Activated CD4-positive, alpha-beta T cell treated with anti-CD3 and anti-CD28 coated beads, Interleukin-2, amount 50 U/mL, for 16 hours (primary cell): ENCODE measurements around the gene ATAD2B.
"Not testable (repeated sequence)": the region's sequence is repeated elsewhere in the genome, so short reads cannot be mapped to it uniquely, and the experiment has no call there.

Experiments used
- DNase-seq: peaks from one replicate; pipeline ENCODE4 v3.0.0-alpha.2; 2020

The ATAD2B gene

GRCh38 chr2:23782646-23783045 lies 144.3 kb downstream of the ATAD2B start:
- DNase-seq, result no peak

DNA sequence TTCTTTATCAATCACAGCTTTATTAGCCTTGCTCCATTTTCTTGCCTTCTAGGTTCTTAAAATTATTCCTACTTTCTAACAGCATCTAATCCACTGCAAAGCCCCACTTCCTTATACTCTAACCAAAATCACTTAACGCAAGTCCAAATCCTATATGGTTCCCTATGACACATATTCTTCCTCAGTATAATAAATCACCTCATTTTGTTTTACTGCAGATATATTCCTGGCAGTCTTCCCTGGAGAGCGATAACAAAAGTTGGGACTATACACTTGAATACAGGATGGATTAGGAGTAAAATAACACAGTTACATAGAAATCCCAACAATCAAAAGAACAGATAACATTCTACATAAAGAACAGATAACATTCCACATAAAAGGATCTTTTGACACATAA lies 144.8 kb downstream of the ATAD2B start:
- DNase-seq, result no peak

GRCh38 chr2:23780465-23780864 lies 146.5 kb downstream of the ATAD2B start:
- not testable (repeated sequence) for DNase-seq

DNA sequence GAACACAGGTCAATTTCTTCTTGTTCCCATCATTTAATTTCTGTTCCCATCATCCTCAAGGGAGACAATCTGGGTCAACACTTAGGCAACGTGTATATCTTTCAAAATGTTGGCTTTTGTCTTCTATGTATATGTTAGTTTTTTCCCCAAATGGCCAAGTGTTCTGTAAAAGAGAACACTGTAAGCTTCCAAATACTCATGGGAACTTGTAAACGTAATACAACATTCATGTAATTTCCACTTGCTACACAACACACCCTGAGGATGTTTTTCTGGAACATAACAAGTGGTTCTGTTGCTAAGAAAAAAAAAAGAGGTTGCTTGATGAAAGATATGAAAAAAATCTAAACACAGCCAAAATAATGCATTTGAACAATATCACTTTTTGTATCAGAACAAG lies 149.1 kb downstream of the ATAD2B start:
- DNase-seq, result no peak

GRCh38 chr2:23776021-23776420 lies 150.9 kb downstream of the ATAD2B start:
- DNase-seq, result no peak

DNA sequence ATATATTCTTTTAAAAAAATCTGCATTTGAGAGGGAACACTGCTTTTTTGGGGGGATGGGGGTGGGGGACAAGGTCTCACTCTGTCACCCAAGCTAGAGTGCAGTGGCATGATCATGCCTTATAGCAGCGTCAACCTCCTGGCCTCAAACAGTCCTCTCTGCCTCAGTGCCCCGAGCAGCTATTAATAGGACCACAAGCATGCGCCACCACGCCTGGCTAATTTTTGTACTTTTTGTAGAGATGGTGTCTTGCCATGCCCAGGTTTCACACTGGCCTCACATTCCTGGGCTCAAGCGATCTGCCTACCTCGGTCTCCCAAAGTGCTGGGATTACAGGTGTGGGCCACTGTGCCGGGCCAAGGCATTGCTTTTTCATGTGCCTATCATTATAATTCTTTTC lies 154.2 kb downstream of the ATAD2B start:
- DNase-seq, result no peak

GRCh38 chr2:23772056-23772455 lies 154.9 kb downstream of the ATAD2B start:
- DNase-seq, result no peak

- no peak for DNase-seq
Observed at GRCh38 chr2:23769364-23769763, 157.6 kb downstream of the ATAD2B start.

DNA sequence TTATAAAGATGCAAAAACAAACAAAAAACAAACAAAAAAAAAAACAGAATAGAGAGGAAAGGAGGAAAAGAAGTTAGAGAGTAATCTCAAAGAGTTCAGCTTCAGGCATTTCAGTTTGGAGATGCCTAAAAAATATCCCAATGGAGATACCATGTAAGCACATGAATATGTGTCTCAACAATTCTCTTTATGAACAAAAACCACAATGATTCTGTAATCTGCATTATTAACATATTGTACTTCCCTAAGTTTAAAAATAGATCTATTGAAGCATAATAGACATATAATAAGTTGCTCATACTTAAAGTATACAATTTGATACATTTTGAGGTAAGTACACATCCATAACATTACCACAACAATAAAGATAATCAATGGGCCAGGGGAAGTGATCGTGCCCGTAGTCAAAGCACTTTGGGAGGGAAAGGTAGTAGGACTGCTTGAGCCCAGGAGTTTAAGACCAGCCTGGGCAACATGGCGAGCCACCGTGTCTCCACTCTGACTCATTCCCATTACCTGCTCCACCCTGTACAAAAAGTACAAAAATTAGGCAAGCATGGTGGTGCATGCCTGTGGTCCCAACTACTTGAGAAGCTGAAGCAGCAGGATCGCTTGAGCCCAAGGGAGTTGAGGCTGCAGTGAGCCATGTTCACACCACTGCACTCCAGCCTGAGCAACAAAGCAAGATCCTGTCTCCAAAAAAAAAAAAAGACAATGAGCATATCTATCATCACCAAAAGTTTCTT lies 158.9 kb downstream of the ATAD2B start:
- no peak for DNase-seq

DNA sequence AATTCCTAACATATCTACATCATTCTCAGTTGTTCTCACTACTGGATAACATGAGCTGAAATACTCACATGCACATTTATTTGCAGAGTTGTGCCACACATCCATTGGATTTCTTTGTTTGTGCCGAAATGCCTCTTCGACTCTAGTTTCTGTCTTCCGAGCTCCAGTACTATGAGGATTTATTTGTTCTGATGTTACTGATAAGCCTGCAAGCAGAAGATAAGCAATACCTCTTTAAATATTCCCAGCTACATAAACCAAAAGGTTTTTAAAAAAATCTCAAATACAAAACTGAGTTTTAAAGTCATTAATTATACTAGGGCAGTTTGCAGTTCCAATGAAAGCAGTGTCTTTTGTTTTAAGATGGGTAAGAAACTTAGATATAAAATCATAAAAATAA lies 164.8 kb downstream of the ATAD2B start:
- DNase-seq, result no peak

DNA sequence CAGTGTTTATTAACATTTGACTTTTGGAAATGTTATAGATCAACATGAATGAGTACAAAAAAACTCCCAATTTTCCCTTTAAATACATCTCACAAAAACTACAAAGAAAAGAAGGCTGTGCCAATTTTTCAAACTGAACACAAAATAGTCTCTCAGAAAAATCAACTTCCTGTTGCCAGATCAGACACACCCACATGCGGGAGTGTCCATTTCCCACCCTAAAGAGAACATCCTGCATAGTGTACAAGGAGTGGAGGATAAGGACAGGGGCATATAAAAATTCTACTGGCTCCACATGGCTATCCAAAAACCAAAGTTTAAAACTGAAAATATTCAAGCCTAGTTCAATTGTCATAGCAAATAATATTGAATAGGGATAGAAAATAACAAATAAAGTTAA lies 165.3 kb downstream of the ATAD2B start:
- no peak for DNase-seq

- no peak for DNase-seq
Observed at GRCh38 chr2:23760736-23761135, 166.2 kb downstream of the ATAD2B start.

GRCh38 chr2:23757686-23758433 lies 169.1 kb downstream of the ATAD2B start:
- no peak for DNase-seq

DNA sequence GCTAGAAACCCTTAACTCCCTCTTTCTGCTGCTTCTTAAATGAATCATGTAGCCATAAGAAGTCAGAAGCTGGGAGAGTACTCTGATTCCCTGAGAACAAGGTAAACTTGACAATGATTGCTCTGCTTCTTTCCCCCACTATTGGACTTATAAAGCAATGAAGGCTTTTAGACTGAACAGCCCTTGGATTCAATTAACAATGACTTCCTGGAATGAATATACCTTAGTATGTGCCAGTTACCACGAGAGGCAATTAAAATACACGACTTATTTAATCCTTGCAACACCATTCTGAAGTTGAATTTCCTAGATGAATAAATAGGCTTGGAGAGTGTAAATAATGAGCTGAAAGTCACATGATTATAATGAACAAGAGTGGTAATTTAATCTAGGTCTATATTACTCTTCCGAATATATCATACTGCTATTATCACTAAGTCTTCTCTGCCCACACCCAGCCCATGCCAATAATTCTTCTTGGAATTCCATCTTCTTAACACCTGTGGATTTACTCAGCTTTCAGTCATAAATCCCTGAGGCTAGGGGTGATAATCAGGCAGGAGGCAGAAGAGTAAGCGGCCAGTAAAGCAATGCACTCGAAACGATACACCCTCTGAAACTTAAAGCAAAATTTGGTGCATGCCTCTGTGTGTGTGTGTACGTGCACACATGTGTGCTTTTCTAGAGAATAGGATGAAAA lies 170.2 kb downstream of the ATAD2B start:
- no peak for DNase-seq

DNA sequence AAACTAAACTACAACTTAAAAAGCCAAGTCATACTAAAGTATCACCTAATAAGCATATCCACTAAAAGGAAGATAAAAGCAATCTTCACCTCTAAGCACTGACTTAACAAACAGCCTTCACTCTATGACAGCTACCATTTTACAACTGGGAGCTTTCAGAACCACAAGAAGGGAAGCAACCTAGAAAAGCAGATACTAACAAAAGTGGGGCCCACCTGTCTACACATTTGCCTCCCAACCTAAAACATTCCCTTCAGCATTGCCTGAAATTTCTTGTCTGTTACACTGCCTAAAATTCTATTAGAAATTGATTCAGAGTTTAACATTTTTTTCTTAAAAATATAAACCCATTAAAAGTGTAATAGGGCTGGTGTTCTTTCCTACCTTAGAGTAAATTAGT lies 172.0 kb downstream of the ATAD2B start:
- DNase-seq, result no peak

GRCh38 chr2:23753291-23754010 lies 173.5 kb downstream of the ATAD2B start:
- DNase-seq, result no peak

GRCh38 chr2:23751747-23752265 lies 175.1 kb downstream of the ATAD2B start:
- no peak for DNase-seq

DNA sequence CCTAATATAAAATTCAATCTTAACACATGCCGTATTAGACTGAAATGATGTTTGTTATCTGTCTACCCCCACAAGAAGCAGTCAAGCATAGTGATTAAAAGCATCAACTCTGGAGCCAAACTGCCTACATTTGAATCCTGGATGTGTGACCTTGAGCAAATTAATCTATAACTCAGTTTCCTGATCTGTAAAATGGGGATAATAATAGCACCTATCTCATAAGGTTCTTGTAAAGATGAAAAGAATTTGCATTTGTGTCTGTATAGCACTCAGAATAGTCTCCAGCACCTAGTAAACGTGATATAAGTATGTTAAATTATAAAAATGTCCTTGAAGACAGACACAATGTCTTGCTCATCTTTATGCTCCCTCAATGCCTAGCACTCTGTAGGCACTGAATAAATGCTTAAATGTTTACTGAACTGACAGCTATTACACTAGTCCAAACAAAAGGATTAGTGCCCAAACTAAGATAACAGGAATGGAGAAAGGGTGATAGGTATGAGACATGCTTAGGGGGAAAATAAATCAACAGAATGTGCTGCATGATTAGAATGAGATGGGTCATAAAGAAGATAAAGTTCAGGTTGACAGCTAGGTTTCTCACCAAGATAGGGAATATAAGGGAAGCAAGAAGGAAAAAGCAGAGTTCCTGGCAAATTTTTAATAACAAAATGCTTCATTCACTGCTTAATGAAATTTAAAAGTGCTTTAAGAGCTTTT lies 180.6 kb downstream of the ATAD2B start:
- DNase-seq, result no peak

GRCh38 chr2:23745726-23746105 lies 181.2 kb downstream of the ATAD2B start:
- DNase-seq, result no peak

- DNase-seq, result no peak
Observed at GRCh38 chr2:23745068-23745725, 181.7 kb downstream of the ATAD2B start.

- DNase-seq, result not testable (repeated sequence)
Observed at GRCh38 chr2:23736783-23737182, 190.1 kb downstream of the ATAD2B start.

GRCh38 chr2:23734416-23734815 lies 192.5 kb downstream of the ATAD2B start:
- DNase-seq, result no peak
